Type B pancreatic cell (in vitro differentiated cells): Measurements from ENCODE around the gene FCAMR. TPM values are rescaled to one million over a fixed set of nuclear protein-coding genes. Genes with fewer than 3 reads are reported as not detected.

ENCODE experiments used
- DNase-seq: peaks from one replicate; pipeline ENCODE4 v3.0.0; 2021; ENCODE audit warnings: mixed read lengths; ENCODE audit not compliant: unreplicated experiment; ENCODE audit errors: extremely low spot score
- H3K27ac Mint-ChIP-seq: 2 replicates; pipeline ENCODE4 v1.8.0; 2021; ENCODE audit warnings: mild to moderate bottlenecking, mixed read lengths
- H3K27me3 Mint-ChIP-seq: 2 replicates; pipeline ENCODE4 v1.8.0; 2021; ENCODE audit warnings: mixed read lengths
- H3K36me3 Mint-ChIP-seq: 2 replicates; pipeline ENCODE4 v1.8.0; 2021; ENCODE audit warnings: mixed read lengths
- H3K4me1 Mint-ChIP-seq: one replicate; pipeline ENCODE4 v1.8.0; 2021; ENCODE audit warnings: mixed read lengths; ENCODE audit not compliant: unreplicated experiment
- H3K4me3 Mint-ChIP-seq: 2 replicates; pipeline ENCODE4 v1.8.0; 2021; ENCODE audit warnings: mild to moderate bottlenecking, mixed read lengths
- H3K9me3 Mint-ChIP-seq: 2 replicates; pipeline ENCODE4 v1.8.0; 2021; ENCODE audit warnings: mixed read lengths
- total RNA-seq: library from RNA; stranded (reverse); gene quantifications from 2 replicates; pipeline ENCODE4 v1.2.1, GENCODE V29; 2021; ENCODE audit warnings: low replicate concordance
- TF ChIP-seq, protein P1 (sequence below): fragments of 200-600 bp; sonication (generic); conservative IDR thresholded peaks from 2 replicates; pipeline ENCODE4 v1.5.0; 2021; ENCODE audit warnings: antibody characterized with exemption, mild to moderate bottlenecking

Gene FCAMR
- total RNA-seq, 1 donor from 2014 or later = not detected

DNA sequence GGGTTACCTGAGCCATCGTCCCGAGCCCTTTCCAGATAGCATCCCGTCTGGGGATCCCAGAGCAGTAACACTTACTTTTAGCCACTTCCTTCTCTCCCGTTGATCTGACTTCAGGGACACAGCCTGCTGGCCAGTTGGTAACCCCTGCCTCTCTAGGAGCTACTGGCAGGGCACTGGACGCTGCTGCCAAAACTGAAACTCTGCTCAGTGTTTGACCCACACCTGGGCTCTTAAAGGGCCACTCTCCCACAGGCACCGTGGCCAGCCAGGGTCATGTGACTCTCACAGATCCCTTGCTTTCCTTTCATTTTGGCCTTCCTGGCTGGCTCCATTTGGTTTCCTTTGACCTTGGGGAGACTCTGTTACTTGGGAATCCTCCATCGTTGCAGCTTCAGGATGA is 24.0 kb downstream of the FCAMR start, which contains the start of gene PIGR:
TSS of gene PIGR (minus strand) at position 206 of the 400 bp plus-strand sequence. CDS start 5,935 bp downstream, outside the sequence.
- peaks cover 29% of the 10 kb centered on the region for H3K27me3 Mint-ChIP-seq
- H3K4me1 Mint-ChIP-seq = peaks cover 12% of the 10 kb centered on the region
- TF ChIP-seq, protein P1, sequence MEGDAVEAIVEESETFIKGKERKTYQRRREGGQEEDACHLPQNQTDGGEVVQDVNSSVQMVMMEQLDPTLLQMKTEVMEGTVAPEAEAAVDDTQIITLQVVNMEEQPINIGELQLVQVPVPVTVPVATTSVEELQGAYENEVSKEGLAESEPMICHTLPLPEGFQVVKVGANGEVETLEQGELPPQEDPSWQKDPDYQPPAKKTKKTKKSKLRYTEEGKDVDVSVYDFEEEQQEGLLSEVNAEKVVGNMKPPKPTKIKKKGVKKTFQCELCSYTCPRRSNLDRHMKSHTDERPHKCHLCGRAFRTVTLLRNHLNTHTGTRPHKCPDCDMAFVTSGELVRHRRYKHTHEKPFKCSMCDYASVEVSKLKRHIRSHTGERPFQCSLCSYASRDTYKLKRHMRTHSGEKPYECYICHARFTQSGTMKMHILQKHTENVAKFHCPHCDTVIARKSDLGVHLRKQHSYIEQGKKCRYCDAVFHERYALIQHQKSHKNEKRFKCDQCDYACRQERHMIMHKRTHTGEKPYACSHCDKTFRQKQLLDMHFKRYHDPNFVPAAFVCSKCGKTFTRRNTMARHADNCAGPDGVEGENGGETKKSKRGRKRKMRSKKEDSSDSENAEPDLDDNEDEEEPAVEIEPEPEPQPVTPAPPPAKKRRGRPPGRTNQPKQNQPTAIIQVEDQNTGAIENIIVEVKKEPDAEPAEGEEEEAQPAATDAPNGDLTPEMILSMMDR = no peak
- H3K36me3 Mint-ChIP-seq = no peaks in the 10 kb centered on the region
- H3K9me3 Mint-ChIP-seq = no peaks in the 10 kb centered on the region
- DNase-seq = no peak
- no peak within 1 kb of the TSS for H3K27ac Mint-ChIP-seq
- H3K4me3 Mint-ChIP-seq = no peak within 1 kb of the TSS

- Mint-ChIP-seq H3K9me3 (no peaks in the 10 kb centered on the region), H3K27me3 (peaks cover 29% of the 10 kb centered on the region), H3K4me1 (peaks cover 11% of the 10 kb centered on the region), H3K36me3 (no peaks in the 10 kb centered on the region), H3K27ac (no peak overlapping the region), H3K4me3 (no peak overlapping the region)
- TF ChIP-seq, protein P1 = no peak
- no peak for DNase-seq
These were observed 24.5 kb downstream of the FCAMR start for GRCh38 chr1:206945779-206946178.

GRCh38 chr1:206944703-206945102 is 25.6 kb downstream of the FCAMR start:
- no peak overlapping the region for H3K4me3 Mint-ChIP-seq
- peaks cover 29% of the 10 kb centered on the region for H3K27me3 Mint-ChIP-seq
- TF ChIP-seq, protein P1 = no peak
- H3K27ac Mint-ChIP-seq = no peak overlapping the region
- H3K36me3 Mint-ChIP-seq = no peaks in the 10 kb centered on the region
- H3K9me3 Mint-ChIP-seq = no peaks in the 10 kb centered on the region
- DNase-seq = no peak
- peaks cover 11% of the 10 kb centered on the region for H3K4me1 Mint-ChIP-seq

DNA sequence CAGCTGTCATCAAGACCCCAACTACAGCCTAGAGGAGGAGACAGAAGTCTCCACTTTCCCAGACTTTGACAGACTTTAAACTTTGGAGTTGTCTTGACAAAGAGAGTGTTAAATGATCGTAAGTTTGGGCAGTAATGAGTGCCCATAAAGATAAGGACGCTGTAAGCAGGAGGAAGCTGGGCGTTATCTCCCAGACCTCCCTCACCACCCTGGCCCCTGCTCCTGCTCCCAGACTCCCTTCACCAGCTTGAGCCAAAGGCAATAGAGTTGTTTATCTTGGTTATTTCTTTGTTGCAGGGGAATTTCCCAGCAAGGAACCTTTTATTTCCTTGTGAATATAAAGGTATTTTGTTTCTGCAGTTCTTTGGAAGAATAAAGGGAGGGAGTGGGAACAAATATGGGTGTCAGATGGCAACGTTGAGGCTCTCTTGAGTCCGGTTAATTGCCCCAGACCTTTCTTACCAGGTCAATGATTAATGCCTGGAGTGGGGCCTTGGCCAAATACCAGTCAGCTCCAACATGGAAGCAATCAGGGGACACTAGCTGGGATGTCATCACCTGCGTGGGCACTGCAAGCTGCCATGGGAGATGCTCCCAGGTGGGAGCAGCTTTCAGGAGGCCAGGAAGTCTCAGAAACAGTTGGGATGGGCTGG is 28.4 kb downstream of the FCAMR start:
- H3K4me1 Mint-ChIP-seq = no peaks in the 10 kb centered on the region

DNA sequence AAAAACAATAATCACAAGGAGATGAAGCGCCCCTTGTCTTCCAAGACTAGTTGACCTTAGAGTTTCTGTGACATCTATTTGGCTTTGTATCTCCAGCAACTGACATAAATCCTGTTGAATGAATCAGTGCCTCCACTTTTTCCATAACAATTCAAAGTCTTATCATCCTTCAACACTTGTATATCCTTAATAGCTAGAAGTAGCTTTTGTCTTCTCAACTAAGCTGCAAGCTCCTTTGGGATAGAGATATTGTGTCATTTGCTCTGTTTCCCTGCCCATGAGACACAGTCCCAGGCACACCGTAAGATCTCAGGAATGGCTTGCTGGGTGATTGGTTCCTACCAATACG is 29.7 kb downstream of the FCAMR start:
- TF ChIP-seq, protein P1 = no peak
- Mint-ChIP-seq H3K4me3 (no peak overlapping the region), H3K9me3 (no peaks in the 10 kb centered on the region), H3K4me1 (no peaks in the 10 kb centered on the region), H3K27ac (no peak overlapping the region), H3K36me3 (no peaks in the 10 kb centered on the region), H3K27me3 (peaks cover 14% of the 10 kb centered on the region)
- no peak for DNase-seq

More for the DNA sequence above, 28.4 kb downstream of the FCAMR start:
- no peak overlapping the region for H3K27ac Mint-ChIP-seq
- no peaks in the 10 kb centered on the region for H3K36me3 Mint-ChIP-seq
- no peaks in the 10 kb centered on the region for H3K9me3 Mint-ChIP-seq
- TF ChIP-seq, protein P1 = no peak
- no peak for DNase-seq
- H3K4me3 Mint-ChIP-seq = no peak overlapping the region
- peaks cover 20% of the 10 kb centered on the region for H3K27me3 Mint-ChIP-seq
